Measurements from ENCODE around the gene RABL2A. TPM values are rescaled to one million over a fixed set of nuclear protein-coding genes. Genes with fewer than 3 reads are reported as not detected.
"Not testable (repeated sequence)": the region's sequence is repeated elsewhere in the genome, so short reads cannot be mapped to it uniquely, and the experiment has no call there.

The RABL2A gene
- polyA plus RNA-seq (ENCODE audit: insufficient read length in 3 of 3): 10 to 100 TPM; 34.5 to 75.6 (median 67.0) TPM
- long read RNA-seq, donor 1, partial matches to known transcripts: 0 of 1 reads
- long read RNA-seq, donor 1, other reads (novel, unspliced or antisense): 0 of 1 reads
- long read RNA-seq, donor 2, partial matches to known transcripts: 0 of 2 reads
- long read RNA-seq, donor 2, other reads (novel, unspliced or antisense): 0 of 2 reads
- long read RNA-seq, donor 3, partial matches to known transcripts: 0 of 4 reads
- long read RNA-seq, donor 3, other reads (novel, unspliced or antisense): 0 of 4 reads
- long read RNA-seq, donor 4, partial matches to known transcripts: 0 of 2 reads
- long read RNA-seq, donor 4, other reads (novel, unspliced or antisense): 0 of 2 reads
- long read RNA-seq, donor 5, partial matches to known transcripts: 0 of 1 reads
- long read RNA-seq, donor 5, other reads (novel, unspliced or antisense): 0 of 1 reads
- long read RNA-seq, donor 6, partial matches to known transcripts: 0 of 4 reads
- long read RNA-seq, donor 6, other reads (novel, unspliced or antisense): 0 of 4 reads
- long read RNA-seq, donor 7, partial matches to known transcripts: 5 of 11 reads
- long read RNA-seq, donor 7, other reads (novel, unspliced or antisense): 0 of 11 reads
- long read RNA-seq, donor 8, partial matches to known transcripts: 0 of 1 reads
- long read RNA-seq, donor 8, other reads (novel, unspliced or antisense): 0 of 1 reads
- long read RNA-seq, donor 9, partial matches to known transcripts: 0 of 5 reads
- long read RNA-seq, donor 9, other reads (novel, unspliced or antisense): 0 of 5 reads
- long read RNA-seq, donor 10, partial matches to known transcripts: 11 of 12 reads
- long read RNA-seq, donor 10, other reads (novel, unspliced or antisense): 0 of 12 reads
- long read RNA-seq, donor 11, partial matches to known transcripts: 0 of 5 reads
- long read RNA-seq, donor 11, other reads (novel, unspliced or antisense): 0 of 5 reads
- long read RNA-seq, donor 12, partial matches to known transcripts: 11 of 16 reads
- long read RNA-seq, donor 12, other reads (novel, unspliced or antisense): 0 of 16 reads
- long read RNA-seq, donor 13, partial matches to known transcripts: 0 of 4 reads
- long read RNA-seq, donor 13, other reads (novel, unspliced or antisense): 0 of 4 reads
- long read RNA-seq, donor 14: 0 reads
- long read RNA-seq, donor 15, partial matches to known transcripts: 0 of 4 reads
- long read RNA-seq, donor 15, other reads (novel, unspliced or antisense): 0 of 4 reads
- long read RNA-seq, donor 16, partial matches to known transcripts: 0 of 5 reads
- long read RNA-seq, donor 16, other reads (novel, unspliced or antisense): 0 of 5 reads

- peak; percentile 74 for DNase-seq
Observed at GRCh38 chr2:113626616-113627330, at the start of gene RABL2A. Gene RABL2A (plus strand): TSS chr2:113627266. CDS start chr2:113628607, 1,341 bp downstream.

GRCh38 chr2:113578508-113578907, 48.6 kb upstream of the RABL2A start:
- DNase-seq: not testable (repeated sequence)

GRCh38 chr2:113582473-113582872, 44.6 kb upstream of the RABL2A start:
- not testable (repeated sequence) for DNase-seq

GRCh38 chr2:113583521-113584225, 43.4 kb upstream of the RABL2A start:
- DNase-seq: peak; percentile 82

GRCh38 chr2:113584311-113585092, 42.6 kb upstream of the RABL2A start:
- not testable (repeated sequence) for DNase-seq

- not testable (repeated sequence) for DNase-seq
Observed at GRCh38 chr2:113587201-113587600, 39.9 kb upstream of the RABL2A start.

- DNase-seq: not testable (repeated sequence)
Observed at GRCh38 chr2:113589591-113589990, 37.5 kb upstream of the RABL2A start.

GRCh38 chr2:113591926-113592325, 35.1 kb upstream of the RABL2A start:
- DNase-seq: not testable (repeated sequence)

- DNase-seq: not testable (repeated sequence)
Observed at GRCh38 chr2:113593280-113593679, 33.8 kb upstream of the RABL2A start.

GRCh38 chr2:113595725-113596124, 31.3 kb upstream of the RABL2A start:
- not testable (repeated sequence) for DNase-seq

- DNase-seq: not testable (repeated sequence)
Observed at GRCh38 chr2:113597164-113597563, 29.9 kb upstream of the RABL2A start.

GRCh38 chr2:113597572-113597971, 29.5 kb upstream of the RABL2A start:
- not testable (repeated sequence) for DNase-seq

- DNase-seq: not testable (repeated sequence)
Observed at GRCh38 chr2:113598180-113598579, 28.9 kb upstream of the RABL2A start.

GRCh38 chr2:113598738-113599137, 28.3 kb upstream of the RABL2A start:
- DNase-seq: not testable (repeated sequence)

GRCh38 chr2:113599208-113599607, 27.9 kb upstream of the RABL2A start:
- DNase-seq: not testable (repeated sequence)

- not testable (repeated sequence) for DNase-seq
Observed at GRCh38 chr2:113602040-113602769, 24.9 kb upstream of the RABL2A start.

- no peak for DNase-seq
Observed at GRCh38 chr2:113602869-113603466, 24.1 kb upstream of the RABL2A start.

- DNase-seq: peak; percentile 91
Observed at GRCh38 chr2:113603467-113604084, 23.5 kb upstream of the RABL2A start.
